A673 (cell line): ENCODE data around the gene PKD1.

ENCODE experiments used
- EZH2 ChIP-seq: fragments of 200-600 bp; sonication (generic); IDR thresholded peaks from 2 replicates; pipeline ENCODE4 v1.6.1; 2017; ENCODE audit warnings: borderline replicate concordance, low read depth, mild to moderate bottlenecking, mixed read lengths, antibody characterized with exemption, low read length; ENCODE audit not compliant: poor library complexity, severe bottlenecking
- TF ChIP-seq, protein P1 (sequence below): fragments of 300-800, 200-600 bp; sonication (generic); conservative IDR thresholded peaks from 2 replicates; pipeline ENCODE4 v1.5.1; 2017; ENCODE audit warnings: low read depth, mild to moderate bottlenecking, antibody characterized with exemption, low read length, moderate library complexity, mixed read lengths

DNA sequence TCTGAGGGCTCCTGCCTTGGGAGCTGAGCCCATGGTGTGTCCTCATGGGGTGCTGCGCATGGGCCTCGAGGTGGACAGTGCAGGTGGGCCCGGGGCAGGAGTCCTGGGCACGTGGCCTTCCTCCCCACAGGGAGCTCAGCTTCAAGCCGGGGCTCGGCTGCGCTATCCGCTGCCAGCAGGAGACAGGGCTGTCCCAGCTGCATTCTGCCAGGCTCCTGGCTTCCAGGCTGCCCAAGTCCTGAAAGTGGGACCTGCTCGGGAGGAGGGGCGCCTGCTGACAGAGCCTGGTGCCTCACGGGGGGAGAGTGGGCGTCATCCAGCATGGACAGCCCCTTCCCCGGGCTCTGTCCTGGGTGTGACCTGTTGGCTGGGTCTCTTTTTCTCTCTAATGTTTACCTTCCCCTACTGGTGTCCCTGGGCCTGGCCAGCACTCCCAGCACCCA is 27.0 kb upstream of the PKD1 start:
- TF ChIP-seq, protein P1, sequence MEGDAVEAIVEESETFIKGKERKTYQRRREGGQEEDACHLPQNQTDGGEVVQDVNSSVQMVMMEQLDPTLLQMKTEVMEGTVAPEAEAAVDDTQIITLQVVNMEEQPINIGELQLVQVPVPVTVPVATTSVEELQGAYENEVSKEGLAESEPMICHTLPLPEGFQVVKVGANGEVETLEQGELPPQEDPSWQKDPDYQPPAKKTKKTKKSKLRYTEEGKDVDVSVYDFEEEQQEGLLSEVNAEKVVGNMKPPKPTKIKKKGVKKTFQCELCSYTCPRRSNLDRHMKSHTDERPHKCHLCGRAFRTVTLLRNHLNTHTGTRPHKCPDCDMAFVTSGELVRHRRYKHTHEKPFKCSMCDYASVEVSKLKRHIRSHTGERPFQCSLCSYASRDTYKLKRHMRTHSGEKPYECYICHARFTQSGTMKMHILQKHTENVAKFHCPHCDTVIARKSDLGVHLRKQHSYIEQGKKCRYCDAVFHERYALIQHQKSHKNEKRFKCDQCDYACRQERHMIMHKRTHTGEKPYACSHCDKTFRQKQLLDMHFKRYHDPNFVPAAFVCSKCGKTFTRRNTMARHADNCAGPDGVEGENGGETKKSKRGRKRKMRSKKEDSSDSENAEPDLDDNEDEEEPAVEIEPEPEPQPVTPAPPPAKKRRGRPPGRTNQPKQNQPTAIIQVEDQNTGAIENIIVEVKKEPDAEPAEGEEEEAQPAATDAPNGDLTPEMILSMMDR = no peak
- no peak for TF ChIP-seq EZH2
